CD4-positive, alpha-beta T cell (primary cell): ENCODE results near the gene NT5DC4. TPM values are rescaled to one million over a fixed set of nuclear protein-coding genes. Genes with fewer than 3 reads are reported as not detected.

Source experiments
- ATAC-seq: fragments of 200-7000 bp; cut with Tn5 transposase; one replicate; pipeline ENCODE4 v1.10.0; 2022; ENCODE audit warnings: mild to moderate bottlenecking; ENCODE audit not compliant: poor library complexity
- CTCF ChIA-PET: fragments of 350-600 bp; sonication (Branson Sonifier 250); formaldehyde crosslinking; loops from one replicate; lab custom pipeline; 2021; ENCODE audit warnings: antibody characterized with exemption, inconsistent platforms; lab: Charles Lee
- POLR2A ChIA-PET: fragments of 350-600 bp; sonication (Branson Sonifier 250); formaldehyde crosslinking; loops from one replicate; lab custom pipeline; 2021; ENCODE audit warnings: antibody characterized with exemption, inconsistent platforms; lab: Charles Lee
- DNase-seq, 14 experiments: peaks; one replicate each; pipeline ENCODE4 v3.0.0-alpha.2; 2013 to 2020; ENCODE audit warnings: mixed read lengths in 2 of 14
- H3K27ac ChIP-seq, 2 donors: one replicate each; pipeline versions ENCODE4 v1.5.1 to v1.7.0; 2013; ENCODE audit warnings: low read length in 2 of 2, low read depth in 1 of 2, mild to moderate bottlenecking in 1 of 2
- H3K27me3 ChIP-seq, 2 experiments: 1 replicate in 1 of 2; 2 replicates in 1 of 2; pipeline versions ENCODE4 v1.6.1 to v1.7.0; 2013; ENCODE audit warnings: low read length in 2 of 2, control low read depth in 1 of 2, mild to moderate bottlenecking in 1 of 2, moderate library complexity in 1 of 2; ENCODE audit not compliant: insufficient read depth in 2 of 2, control insufficient read depth in 1 of 2
- H3K36me3 ChIP-seq: one replicate; pipeline ENCODE4 v1.6.1; 2013; ENCODE audit warnings: low read length, control low read depth; ENCODE audit not compliant: insufficient read depth
- H3K4me1 ChIP-seq: one replicate; pipeline ENCODE4 v1.6.1; 2013; ENCODE audit warnings: low read length, control low read depth; ENCODE audit not compliant: insufficient read depth
- H3K4me3 ChIP-seq: one replicate; pipeline ENCODE4 v1.5.1; 2013; ENCODE audit warnings: mild to moderate bottlenecking, low read length, moderate library complexity
- H3K9me3 ChIP-seq, 2 experiments: 1 replicate in 1 of 2; 2 replicates in 1 of 2; pipeline versions ENCODE4 v1.6.1 to v1.7.0; 2013; ENCODE audit warnings: low read length in 2 of 2, mild to moderate bottlenecking in 2 of 2, control low read depth in 1 of 2, moderate library complexity in 1 of 2; ENCODE audit not compliant: control insufficient read depth in 1 of 2, insufficient read depth in 1 of 2
- H3K27ac Mint-ChIP-seq: one replicate; pipeline ENCODE4 v1.8.0; 2020; ENCODE audit warnings: mixed read lengths
- H3K27me3 Mint-ChIP-seq: one replicate; pipeline ENCODE4 v1.8.0; 2021; ENCODE audit warnings: mixed read lengths
- H3K36me3 Mint-ChIP-seq: one replicate; pipeline ENCODE4 v1.8.0; 2021; ENCODE audit warnings: low read depth, mixed read lengths
- H3K4me1 Mint-ChIP-seq: one replicate; pipeline ENCODE4 v1.8.0; 2021; ENCODE audit warnings: low read depth, mixed read lengths
- H3K4me3 Mint-ChIP-seq: one replicate; pipeline ENCODE4 v1.8.0; 2020; ENCODE audit warnings: mild to moderate bottlenecking, mixed read lengths
- H3K9me3 Mint-ChIP-seq: one replicate; pipeline ENCODE4 v1.8.0; 2020; ENCODE audit warnings: mixed read lengths
- CTCF ChIP-seq: fragments of 200-600 bp; IDR thresholded peaks from one replicate; pipeline ENCODE4 v1.8.0; 2022; ENCODE audit warnings: antibody characterized with exemption, mild to moderate bottlenecking
- intact Hi-C, 2 experiments: fragments of 100-400 bp; cut with DNase I in 1 of 2; cut with micrococcal nuclease in 1 of 2; formaldehyde crosslinking; loops; one replicate each; pipeline versions ENCODE4 v1.15.1 to v1.9.0; 2023 to 2025; cut with DNase I, micrococcal nuclease
- total RNA-seq, 174 experiments: library from RNA in 2 of 174; stranded (reverse) in 2 of 174; gene quantifications; one replicate each; pipeline ENCODE4 v1.2.3 and lab custom pipeline; 2021 to 2026

Gene NT5DC4
- total RNA-seq, 2 experiments from 2014 or later = not detected

GRCh38 chr2:112701052-112701451 is 19.8 kb upstream of the NT5DC4 start:
- ChIA-PET POLR2A (no interaction called here), CTCF (no interaction called here)
- ATAC-seq (no peak), DNase-seq (peak in 2 of 14 experiments; percentile 40 to 48)
- no peak for TF ChIP-seq CTCF
- Mint-ChIP-seq H3K27me3 (peaks cover 13% of the 10 kb centered on the region), H3K4me1 (peaks cover 7% of the 10 kb centered on the region), H3K9me3 (no peaks in the 10 kb centered on the region), H3K4me3 (no peak overlapping the region), H3K36me3 (no peaks in the 10 kb centered on the region), H3K27ac (no peak overlapping the region)
- Histone ChIP-seq H3K27ac (peak overlapping the region in 1 of 2 donors; percentile 4), H3K4me1 (peaks cover 7% of the 10 kb centered on the region), H3K27me3 (peaks cover 0 to 3% of the 10 kb centered on the region in 2 experiments), H3K9me3 (no peaks in the 10 kb centered on the region), H3K4me3 (no peak overlapping the region), H3K36me3 (no peaks in the 10 kb centered on the region)
- intact Hi-C loops = no loop called here

- no peak overlapping the region for H3K27ac ChIP-seq
- Mint-ChIP-seq H3K36me3 (no peaks in the 10 kb centered on the region), H3K27ac (no peak overlapping the region), H3K27me3 (peaks cover 15% of the 10 kb centered on the region), H3K4me3 (no peak overlapping the region), H3K4me1 (peaks cover 13% of the 10 kb centered on the region), H3K9me3 (no peaks in the 10 kb centered on the region)
- H3K27me3 ChIP-seq = no peaks in the 10 kb centered on the region
- ATAC-seq = no peak
- intact Hi-C loops = no loop called here
- no peak for DNase-seq
- H3K4me3 ChIP-seq = no peak overlapping the region
- H3K9me3 ChIP-seq = no peaks in the 10 kb centered on the region
- ChIA-PET POLR2A (no interaction called here), CTCF (no interaction called here)
- H3K36me3 ChIP-seq = no peaks in the 10 kb centered on the region
- peaks cover 19% of the 10 kb centered on the region for H3K4me1 ChIP-seq
- no peak for TF ChIP-seq CTCF
Measured at GRCh38 chr2:112703684-112704083, 17.1 kb upstream of the NT5DC4 start.

- DNase-seq (no peak), ATAC-seq (no peak)
- no peak overlapping the region for H3K27ac Mint-ChIP-seq
- peaks cover 27% of the 10 kb centered on the region for H3K4me1 ChIP-seq
- H3K9me3 Mint-ChIP-seq = no peaks in the 10 kb centered on the region
- no peaks in the 10 kb centered on the region for H3K27me3 ChIP-seq
- H3K4me3 Mint-ChIP-seq = no peak overlapping the region
- peaks cover 13% of the 10 kb centered on the region for H3K4me1 Mint-ChIP-seq
- no peak for TF ChIP-seq CTCF
- H3K4me3 ChIP-seq = no peak overlapping the region
- no peaks in the 10 kb centered on the region for H3K9me3 ChIP-seq
- H3K36me3 Mint-ChIP-seq = no peaks in the 10 kb centered on the region
- intact Hi-C loops = no loop called here
- H3K27ac ChIP-seq = no peak overlapping the region
- CTCF ChIA-PET = interaction anchor here (1.6 kb wide), 1 partner anchor 21 kb away, joined by 3 read pairs; no protein-coding TSS in a partner anchor
- H3K36me3 ChIP-seq = no peaks in the 10 kb centered on the region
- peaks cover 15% of the 10 kb centered on the region for H3K27me3 Mint-ChIP-seq
- POLR2A ChIA-PET = no interaction called here
Measured at GRCh38 chr2:112705575-112705974, 15.2 kb upstream of the NT5DC4 start.
